IPS DF 4.7 (cell line): ENCODE data around the gene NAA35.
"Not testable (repeated sequence)": the region's sequence is repeated elsewhere in the genome, so short reads cannot be mapped to it uniquely, and the experiment has no call there.

Experiments
- DNase-seq: peaks from one replicate; pipeline ENCODE4 v3.0.0-alpha.2; 2013; ENCODE audit warnings: low spot score; ENCODE audit errors: extremely low read depth

NAA35 gene

GRCh38 chr9:85943757-85944430, 2.9 kb downstream of the NAA35 start:
- DNase-seq = no peak

- DNase-seq = no peak
These were observed 3.7 kb downstream of the NAA35 start for GRCh38 chr9:85944672-85945071.

GRCh38 chr9:85949586-85950335, 8.8 kb downstream of the NAA35 start:
- DNase-seq = no peak

- no peak for DNase-seq
These were observed 19.0 kb downstream of the NAA35 start for GRCh38 chr9:85959955-85960354.

GRCh38 chr9:85960688-85961093, 19.7 kb downstream of the NAA35 start:
- no peak for DNase-seq

- DNase-seq = no peak
These were observed 23.6 kb downstream of the NAA35 start for GRCh38 chr9:85964526-85964925.

DNA sequence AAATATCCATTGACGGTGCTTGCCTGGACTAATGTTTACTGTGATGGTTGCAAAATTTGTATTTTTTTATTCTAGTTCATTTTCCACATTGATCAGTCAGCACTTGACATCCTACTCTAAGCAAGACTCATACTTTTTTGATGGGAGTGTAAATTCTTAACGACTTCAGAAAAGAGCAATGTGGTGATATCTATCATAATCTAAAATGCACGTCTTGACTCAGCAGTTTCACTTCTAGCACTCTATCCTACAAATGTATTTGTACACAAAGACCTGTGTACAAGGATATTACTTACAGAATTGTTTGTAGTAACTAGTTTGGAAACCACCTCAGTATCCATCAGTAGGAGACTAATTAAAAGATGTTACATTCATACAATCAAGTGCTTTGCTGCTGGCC, 24.0 kb downstream of the NAA35 start:
- no peak for DNase-seq

DNA sequence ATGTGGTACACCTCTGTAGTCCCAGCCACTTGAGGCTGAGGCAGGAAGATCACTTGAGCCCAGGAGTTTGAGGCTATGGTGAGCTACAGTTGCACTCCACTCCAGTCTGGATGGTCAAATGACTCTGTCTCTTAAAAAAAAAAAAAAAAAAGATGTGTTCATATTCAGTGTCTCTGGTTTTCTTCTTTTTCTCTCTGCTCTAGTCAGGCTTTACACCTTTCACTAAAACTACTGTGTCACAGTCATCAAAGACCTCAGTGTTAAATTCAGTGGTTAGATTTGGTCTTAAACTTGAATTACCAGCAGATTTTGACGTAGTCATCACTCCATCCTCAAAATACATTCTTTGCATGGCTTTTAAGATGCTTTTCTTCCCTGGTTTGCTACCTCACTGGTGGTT, 28.8 kb downstream of the NAA35 start:
- no peak for DNase-seq

- no peak for DNase-seq
These were observed 30.8 kb downstream of the NAA35 start for GRCh38 chr9:85971731-85972130.

DNA sequence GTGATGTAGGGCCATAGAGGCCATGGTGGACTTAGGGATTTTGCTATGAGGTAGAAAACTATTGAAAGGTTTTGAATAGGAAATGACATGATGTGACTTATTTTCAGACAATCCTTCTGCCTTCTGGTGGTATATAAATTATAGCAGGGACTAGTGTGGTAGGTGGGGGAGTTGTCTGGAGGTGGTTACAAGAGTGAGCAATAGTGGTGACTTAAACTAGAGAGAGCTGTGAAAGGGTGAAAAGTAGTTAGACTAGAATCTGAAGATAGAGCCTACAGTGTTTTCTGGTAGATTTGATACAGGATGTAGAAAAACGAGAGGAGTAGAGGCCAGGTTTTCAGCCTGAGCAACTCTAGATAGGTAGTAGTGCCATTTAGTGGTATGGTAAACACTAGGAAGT, 32.3 kb downstream of the NAA35 start:
- DNase-seq = no peak

DNA sequence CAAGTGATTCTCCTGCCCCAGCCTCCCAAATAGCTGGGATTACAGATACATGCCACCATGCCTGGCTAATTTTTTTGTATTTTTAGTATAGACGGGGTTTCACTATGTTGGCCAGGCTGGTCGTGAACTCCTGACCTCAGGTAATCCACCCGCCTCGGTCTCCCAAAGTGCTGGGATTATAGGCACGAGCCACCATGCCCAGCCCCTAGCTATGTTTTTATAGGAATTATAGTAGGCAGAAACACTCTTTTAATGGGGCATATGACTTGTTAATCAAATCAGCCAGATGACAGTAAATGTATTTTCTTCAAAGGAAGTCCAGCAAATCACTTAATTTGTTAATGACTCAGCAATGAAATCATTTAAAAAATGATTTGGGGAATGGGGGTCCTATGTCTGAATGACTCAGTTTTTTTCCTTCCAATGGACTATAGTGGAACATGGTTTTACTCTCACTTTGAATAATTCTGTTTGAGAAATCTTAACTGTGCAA, 33.2 kb downstream of the NAA35 start:
- DNase-seq = not testable (repeated sequence)

DNA sequence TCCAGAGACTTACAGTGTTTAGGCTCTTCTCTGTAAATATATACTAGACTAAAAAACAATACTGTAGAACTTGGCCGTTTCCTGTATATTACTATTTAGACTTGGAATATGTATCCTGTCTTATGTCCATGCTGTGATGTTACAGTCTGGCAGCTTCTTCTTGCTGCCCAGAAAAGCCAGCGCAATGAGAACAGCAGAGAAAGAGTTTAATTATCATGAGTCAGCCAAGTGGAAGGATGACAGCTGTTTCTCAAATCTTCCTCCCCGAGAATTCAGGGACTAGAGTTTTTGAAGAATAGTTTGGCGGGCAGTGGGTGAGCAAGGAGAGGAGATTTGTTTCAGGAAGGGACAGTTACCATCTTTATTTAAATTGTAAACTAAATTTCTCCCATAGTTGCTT, 37.5 kb downstream of the NAA35 start:
- DNase-seq = no peak

DNA sequence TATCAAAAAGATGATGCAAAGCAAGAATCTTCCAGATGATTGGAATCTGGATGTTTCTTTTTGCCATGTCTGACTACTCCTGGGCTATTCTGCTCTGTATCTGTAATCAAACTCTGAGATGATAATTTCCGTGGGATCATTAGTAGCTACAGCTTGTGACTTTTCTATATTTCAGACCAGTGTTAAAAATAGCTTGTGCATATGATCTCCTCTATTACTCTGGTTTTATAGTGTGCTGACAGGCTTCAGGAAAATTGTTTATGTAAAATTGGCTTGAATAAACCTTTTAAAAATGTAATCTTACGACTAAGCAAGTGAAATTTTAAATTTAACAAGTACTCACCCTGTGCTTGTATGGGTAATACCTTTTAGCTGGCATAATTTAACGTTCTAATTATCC, 40.4 kb downstream of the NAA35 start:
- DNase-seq = no peak

GRCh38 chr9:85984457-85984856, 43.5 kb downstream of the NAA35 start:
- DNase-seq = no peak

DNA sequence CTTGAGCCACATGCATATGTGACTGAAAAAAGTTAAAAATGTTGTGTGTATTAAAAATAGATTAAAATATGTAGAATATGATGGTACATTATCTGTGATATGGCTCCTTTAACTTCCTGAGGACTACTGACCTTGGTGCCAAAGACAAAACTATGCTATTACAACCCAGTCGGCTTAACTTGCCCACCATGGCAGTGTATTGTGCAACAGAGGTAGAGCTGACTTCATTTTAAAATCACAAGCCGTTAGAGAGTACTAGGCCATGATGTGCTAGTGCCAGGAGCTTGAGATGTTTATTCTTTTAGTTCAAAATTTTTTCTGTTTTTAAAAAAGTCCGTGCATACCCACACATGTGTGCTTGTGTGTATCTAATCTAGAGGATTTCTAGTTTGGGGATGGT, 46.3 kb downstream of the NAA35 start:
- no peak for DNase-seq

DNA sequence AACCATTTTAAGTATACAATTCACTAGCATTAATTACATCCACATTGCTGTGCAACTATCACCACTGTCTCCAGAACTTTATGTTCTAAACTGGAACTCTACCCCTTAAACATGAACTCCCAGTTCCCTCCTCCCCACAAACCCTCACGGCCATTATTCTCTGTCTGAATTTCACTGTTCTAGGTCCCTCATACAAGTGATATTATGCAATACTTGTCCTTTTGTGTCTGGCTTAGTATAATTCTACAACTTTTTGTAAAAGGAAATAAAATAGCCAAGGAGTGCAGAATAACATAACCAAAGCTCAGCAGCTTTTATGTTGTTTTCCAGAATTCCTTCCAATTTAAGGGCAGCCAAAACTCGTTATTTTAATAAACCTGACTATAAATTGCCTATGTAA, 53.2 kb downstream of the NAA35 start:
- no peak for DNase-seq

GRCh38 chr9:85995097-85995496, 54.2 kb downstream of the NAA35 start:
- DNase-seq = no peak

DNA sequence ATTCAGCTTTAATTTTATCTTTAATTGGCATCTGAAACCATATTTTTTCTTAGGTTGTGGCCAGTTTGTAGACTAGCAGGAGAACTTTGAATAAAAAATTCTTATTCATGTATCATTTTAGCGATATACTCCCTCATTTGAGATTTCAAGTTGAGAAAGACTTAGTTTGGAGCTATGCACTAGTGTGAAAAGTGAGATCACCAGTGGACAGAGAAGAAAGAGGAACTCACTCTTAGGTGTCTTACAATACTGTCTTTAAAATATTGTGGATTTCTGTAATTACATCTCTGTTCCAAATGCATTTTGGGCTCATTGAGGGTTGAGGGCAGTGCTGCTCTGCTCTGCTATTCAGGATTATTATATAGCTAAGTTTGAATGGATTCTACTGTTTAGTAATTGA, 54.7 kb downstream of the NAA35 start:
- DNase-seq = no peak

- no peak for DNase-seq
These were observed 64.4 kb downstream of the NAA35 start for GRCh38 chr9:86005253-86005775.

DNA sequence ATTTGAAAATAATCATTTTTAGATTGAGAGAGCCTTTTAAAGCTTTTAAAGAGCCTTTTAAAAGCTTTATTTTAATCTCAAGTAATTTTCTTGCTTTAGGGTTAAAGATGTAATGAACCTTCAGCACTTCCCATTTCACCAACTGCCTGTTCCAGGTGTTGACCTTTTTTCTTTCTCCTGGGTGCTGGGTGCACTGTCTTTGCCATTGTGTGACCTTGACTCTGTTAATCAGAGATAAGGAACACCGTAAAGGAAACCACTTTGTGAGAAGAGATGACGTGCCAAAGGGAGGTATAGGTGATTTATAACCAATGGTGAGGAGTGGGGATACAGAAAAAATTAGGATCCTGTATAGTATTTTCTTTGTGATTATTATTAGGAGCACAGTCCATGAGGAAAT, 68.2 kb downstream of the NAA35 start:
- DNase-seq = no peak

GRCh38 chr9:86020731-86021130, 79.8 kb downstream of the NAA35 start:
- DNase-seq = no peak

DNA sequence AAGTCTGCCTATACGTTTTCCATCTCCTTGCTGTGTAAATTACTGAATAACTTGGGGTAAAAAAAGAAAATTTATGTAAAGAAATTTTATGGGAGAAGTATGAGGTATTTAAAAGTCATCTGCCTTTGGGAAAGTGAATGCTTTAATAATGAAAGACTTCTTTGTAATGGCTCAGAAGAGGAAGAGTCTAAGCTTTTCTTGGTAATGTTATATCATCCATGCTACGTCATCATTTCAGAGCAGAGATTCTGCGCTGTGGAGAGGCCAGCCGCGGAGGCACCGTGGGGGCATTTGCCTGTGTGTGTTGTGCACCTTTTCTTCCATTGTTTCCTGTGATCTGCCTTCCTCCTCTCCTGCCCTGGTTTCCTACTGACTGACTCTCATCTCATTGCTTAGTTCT, 80.2 kb downstream of the NAA35 start:
- DNase-seq = no peak
